SU-DHL-6 (cell line): Measurements from ENCODE around the gene SELENOF.
A peak's percentile ranks its signal among the peaks of the same experiment; 100 is the strongest.
"Not testable (repeated sequence)": the region's sequence is repeated elsewhere in the genome, so short reads cannot be mapped to it uniquely, and the experiment has no call there.

Experiments
- H2AFZ ChIP-seq: fragments of 200-600 bp; sonication (generic); 2 replicates; pipeline ENCODE4 v1.6.1; 2014; ENCODE audit warnings: low read depth, mild to moderate bottlenecking, moderate library complexity, mixed read lengths, antibody characterized with exemption, low read length; ENCODE audit not compliant: severe bottlenecking
- H3F3A ChIP-seq: fragments of 200-600 bp; shearing (Covaris generic); 2 replicates; pipeline ENCODE4 v1.6.0; 2016; ENCODE audit warnings: antibody characterized with exemption, mild to moderate bottlenecking; ENCODE audit not compliant: insufficient read depth
- H3K27ac ChIP-seq: fragments of 200-600 bp; sonication (generic); 2 replicates; pipeline ENCODE4 v1.5.1; 2016; ENCODE audit warnings: low read depth, mild to moderate bottlenecking, low read length, moderate library complexity, mixed read lengths
- H3K27me3 ChIP-seq: fragments of 200-600 bp; sonication (generic), shearing (Covaris generic); 2 replicates; pipeline ENCODE4 v1.6.0; 2014; ENCODE audit warnings: mild to moderate bottlenecking, low read length
- H3K36me3 ChIP-seq: fragments of 200-600 bp; sonication (generic); 2 replicates; pipeline ENCODE4 v1.6.1; 2014; ENCODE audit warnings: mild to moderate bottlenecking, low read length, mixed read lengths
- H3K4me2 ChIP-seq: fragments of 300-600, 200-600 bp; shearing (Covaris generic), sonication (generic); 2 replicates; pipeline ENCODE4 v1.6.0; 2014; ENCODE audit warnings: low read length, low read depth, mild to moderate bottlenecking; ENCODE audit not compliant: poor library complexity, severe bottlenecking
- H3K4me3 ChIP-seq: fragments of 200-600 bp; sonication (generic); 2 replicates; pipeline ENCODE4 v1.5.1; 2014; ENCODE audit warnings: antibody characterized with exemption, low read length, mild to moderate bottlenecking, mixed read lengths; ENCODE audit not compliant: insufficient read depth, poor library complexity, severe bottlenecking
- H3K79me2 ChIP-seq: fragments of 200-600 bp; sonication (generic); 2 replicates; pipeline ENCODE4 v1.6.1; 2014; ENCODE audit warnings: mild to moderate bottlenecking, low read length, moderate library complexity; ENCODE audit not compliant: insufficient read depth
- H3K9ac ChIP-seq: fragments of 200-600 bp; sonication (generic); 2 replicates; pipeline ENCODE4 v1.7.0; 2014; ENCODE audit warnings: mild to moderate bottlenecking, low read length
- H3K9me2 ChIP-seq: fragments of 200-600 bp; sonication (generic); replicated peaks from 2 replicates; pipeline ENCODE4 v1.6.1; 2014; ENCODE audit warnings: low read length; ENCODE audit not compliant: insufficient read depth
- H3K9me3 ChIP-seq: fragments of 200-600 bp; sonication (generic); 2 replicates; pipeline ENCODE4 v1.6.1; 2014; ENCODE audit warnings: low read length, mixed read lengths; ENCODE audit not compliant: insufficient read depth
- H4K20me1 ChIP-seq: fragments of 200-600 bp; sonication (generic); 2 replicates; pipeline ENCODE4 v1.6.1; 2014; ENCODE audit warnings: low read depth, mild to moderate bottlenecking, antibody characterized with exemption, low read length, moderate library complexity, mixed read lengths
- EZH2phosphoT487 ChIP-seq: fragments of 200-600 bp; sonication (generic), shearing (Covaris generic); conservative IDR thresholded peaks from 2 replicates; pipeline ENCODE4 v1.6.1; 2018; ENCODE audit warnings: mild to moderate bottlenecking, antibody characterized with exemption, low read length, moderate library complexity, mixed read lengths
- TF ChIP-seq, protein P1 (sequence below): fragments of 200-600 bp; sonication (generic); IDR thresholded peaks from one replicate; pipeline ENCODE4 v1.5.1; 2017; ENCODE audit warnings: antibody characterized with exemption, mild to moderate bottlenecking, low read length, moderate library complexity; ENCODE audit not compliant: insufficient read depth, poor library complexity, severe bottlenecking

The SELENOF gene

DNA sequence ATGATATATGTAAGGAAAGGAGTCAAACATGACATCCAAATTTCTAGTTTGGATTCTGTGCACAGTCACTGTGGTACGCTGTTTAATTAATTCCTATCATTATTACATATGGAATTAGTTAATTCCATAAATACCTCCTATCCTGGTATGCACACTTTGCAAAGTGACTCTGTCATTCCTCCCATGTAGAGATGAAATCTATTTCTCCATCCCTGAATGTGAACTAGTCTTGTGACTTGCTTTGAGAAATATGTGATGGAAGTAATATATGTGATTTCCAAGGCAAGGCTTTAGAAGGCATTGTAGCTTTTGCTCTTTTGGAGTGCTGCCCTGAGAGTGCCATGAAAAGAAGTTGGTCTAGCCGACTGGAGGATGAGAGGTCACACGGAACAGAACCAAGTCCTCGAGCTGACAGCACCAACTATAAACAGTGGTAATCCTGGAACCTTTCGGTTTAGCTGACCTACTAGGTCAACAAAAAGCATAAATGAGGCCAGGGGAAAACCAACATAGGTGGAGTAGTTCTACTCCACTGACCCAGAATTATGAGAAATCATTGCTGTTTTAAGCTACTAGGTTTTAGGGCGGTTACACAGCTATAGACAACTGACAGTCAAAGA, 1.5 kb downstream of the SELENOF start:
- Histone ChIP-seq H2AFZ (no peak overlapping the region), H3K9me3 (no peaks in the 10 kb centered on the region), H3K9ac (peak overlapping the region; percentile 71), H3K9me2 (no peaks in the 10 kb centered on the region), H3K36me3 (peaks cover 8% of the 10 kb centered on the region), H3K27ac (peak overlapping the region; percentile 86; the same call in 1 of the 2 replicates), H3K4me2 (peak overlapping the region; percentile 91), H3K27me3 (no peaks in the 10 kb centered on the region), H4K20me1 (peaks cover 37% of the 10 kb centered on the region), H3F3A (peaks cover 17% of the 10 kb centered on the region), H3K79me2 (peaks cover 95% of the 10 kb centered on the region), H3K4me3 (peak overlapping the region; percentile 84)
- no peak for TF ChIP-seq EZH2phosphoT487
- TF ChIP-seq, protein P1, sequence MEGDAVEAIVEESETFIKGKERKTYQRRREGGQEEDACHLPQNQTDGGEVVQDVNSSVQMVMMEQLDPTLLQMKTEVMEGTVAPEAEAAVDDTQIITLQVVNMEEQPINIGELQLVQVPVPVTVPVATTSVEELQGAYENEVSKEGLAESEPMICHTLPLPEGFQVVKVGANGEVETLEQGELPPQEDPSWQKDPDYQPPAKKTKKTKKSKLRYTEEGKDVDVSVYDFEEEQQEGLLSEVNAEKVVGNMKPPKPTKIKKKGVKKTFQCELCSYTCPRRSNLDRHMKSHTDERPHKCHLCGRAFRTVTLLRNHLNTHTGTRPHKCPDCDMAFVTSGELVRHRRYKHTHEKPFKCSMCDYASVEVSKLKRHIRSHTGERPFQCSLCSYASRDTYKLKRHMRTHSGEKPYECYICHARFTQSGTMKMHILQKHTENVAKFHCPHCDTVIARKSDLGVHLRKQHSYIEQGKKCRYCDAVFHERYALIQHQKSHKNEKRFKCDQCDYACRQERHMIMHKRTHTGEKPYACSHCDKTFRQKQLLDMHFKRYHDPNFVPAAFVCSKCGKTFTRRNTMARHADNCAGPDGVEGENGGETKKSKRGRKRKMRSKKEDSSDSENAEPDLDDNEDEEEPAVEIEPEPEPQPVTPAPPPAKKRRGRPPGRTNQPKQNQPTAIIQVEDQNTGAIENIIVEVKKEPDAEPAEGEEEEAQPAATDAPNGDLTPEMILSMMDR = no peak

DNA sequence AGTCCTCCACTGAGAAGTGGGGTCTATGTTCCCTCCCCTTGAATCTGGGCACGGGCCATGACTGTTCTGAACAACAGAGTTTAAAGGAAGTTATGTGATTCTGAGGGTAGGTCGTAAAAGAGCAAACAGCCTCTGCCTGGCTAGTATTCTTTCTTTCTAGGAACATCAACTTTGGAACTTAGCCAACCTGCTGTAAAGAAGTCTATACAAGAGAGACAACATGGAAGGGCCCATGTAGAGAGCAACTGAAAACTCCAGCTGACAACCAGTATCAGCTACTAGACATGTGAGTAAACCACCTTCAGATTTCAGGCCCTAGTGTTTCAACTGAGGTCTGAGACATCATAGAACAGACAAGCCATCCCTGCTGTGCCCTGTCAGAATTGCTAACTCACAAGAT, 7.5 kb downstream of the SELENOF start:
- peaks cover 24% of the 10 kb centered on the region for H4K20me1 ChIP-seq
- no peak overlapping the region for H3K4me2 ChIP-seq
- H3K4me3 ChIP-seq = no peak overlapping the region
- peaks cover 98% of the 10 kb centered on the region for H3K79me2 ChIP-seq
- no peak overlapping the region for H3K27ac ChIP-seq
- TF ChIP-seq EZH2phosphoT487 = no peak
- TF ChIP-seq, protein P1 = no peak
- no peak overlapping the region for H3K9ac ChIP-seq
- H3K27me3 ChIP-seq = no peaks in the 10 kb centered on the region
- H3F3A ChIP-seq = 0 out of 2 replicates have a peak, but pooled peaks cover 3% of the 10 kb centered on the region
- H3K9me3 ChIP-seq = no peaks in the 10 kb centered on the region
- peaks cover 26% of the 10 kb centered on the region for H3K36me3 ChIP-seq
- no peak overlapping the region for H2AFZ ChIP-seq
- no peaks in the 10 kb centered on the region for H3K9me2 ChIP-seq

DNA sequence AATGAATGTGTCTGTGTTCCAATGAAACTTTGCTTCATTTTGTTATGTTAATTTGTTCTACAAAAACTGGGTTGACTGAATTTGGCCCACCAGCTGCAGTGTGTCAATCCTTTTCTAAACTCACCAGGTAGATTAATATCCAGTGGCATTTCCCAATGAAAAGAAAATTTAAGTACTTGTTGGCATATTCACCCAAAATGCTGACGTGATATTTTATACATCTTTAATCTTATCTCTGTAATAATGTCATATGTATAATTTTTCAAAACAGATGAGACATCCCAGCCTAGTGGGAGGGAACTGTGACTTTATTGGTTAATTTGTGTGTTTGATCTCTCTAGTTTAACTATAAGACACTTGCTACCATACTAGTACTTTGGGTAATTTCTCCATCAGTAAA, 8.1 kb downstream of the SELENOF start:
- Histone ChIP-seq H3F3A (0 out of 2 replicates have a peak, but pooled peaks cover 3% of the 10 kb centered on the region), H3K79me2 (peaks cover 98% of the 10 kb centered on the region), H3K9me2 (no peaks in the 10 kb centered on the region), H3K36me3 (peaks cover 32% of the 10 kb centered on the region), H3K4me2 (no peak overlapping the region), H3K27me3 (no peaks in the 10 kb centered on the region), H3K9me3 (no peaks in the 10 kb centered on the region), H2AFZ (no peak overlapping the region), H4K20me1 (peaks cover 19% of the 10 kb centered on the region), H3K9ac (no peak overlapping the region), H3K27ac (no peak overlapping the region), H3K4me3 (no peak overlapping the region)
- no peak for TF ChIP-seq EZH2phosphoT487
- TF ChIP-seq, protein P1 = no peak

DNA sequence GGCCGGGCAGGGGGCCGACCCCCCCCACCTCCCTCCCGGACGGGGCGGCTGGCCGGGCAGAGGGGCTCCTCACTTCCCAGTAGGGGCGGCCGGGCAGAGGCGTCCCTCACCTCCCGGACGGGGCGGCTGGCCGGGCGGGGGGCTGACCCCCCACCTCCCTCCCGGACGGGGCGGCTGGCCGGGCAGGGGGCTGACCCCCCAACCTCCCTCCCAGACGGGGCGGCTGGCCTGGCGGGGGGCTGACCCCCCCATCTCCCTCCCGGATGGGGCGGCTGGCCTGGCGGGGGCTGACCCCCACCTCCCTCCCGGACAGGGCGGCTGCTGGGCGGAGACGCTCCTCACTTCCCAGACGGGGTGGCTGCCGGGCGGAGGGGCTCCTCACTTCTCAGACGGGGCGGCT, 14.5 kb downstream of the SELENOF start:
- H4K20me1 ChIP-seq, H3K4me2 ChIP-seq, H3K9me3 ChIP-seq, H3F3A ChIP-seq, H3K9ac ChIP-seq, H3K27ac ChIP-seq, H3K4me3 ChIP-seq, H3K9me2 ChIP-seq, H2AFZ ChIP-seq, H3K27me3 ChIP-seq: not testable (repeated sequence)
- Histone ChIP-seq H3K79me2 (peaks cover 61% of the 10 kb centered on the region), H3K36me3 (peaks cover 23% of the 10 kb centered on the region)
